Suppressor macrophage treated with lipopolysaccharide for 1 hour (primary cell): ENCODE data around the gene KRT37.
"Not testable (repeated sequence)": the region's sequence is repeated elsewhere in the genome, so short reads cannot be mapped to it uniquely, and the experiment has no call there.

Experiments used
- DNase-seq, 3 donors: peaks; one replicate each; pipeline ENCODE4 v3.0.0-alpha.2; 2020 to 2022

KRT37 gene

DNA sequence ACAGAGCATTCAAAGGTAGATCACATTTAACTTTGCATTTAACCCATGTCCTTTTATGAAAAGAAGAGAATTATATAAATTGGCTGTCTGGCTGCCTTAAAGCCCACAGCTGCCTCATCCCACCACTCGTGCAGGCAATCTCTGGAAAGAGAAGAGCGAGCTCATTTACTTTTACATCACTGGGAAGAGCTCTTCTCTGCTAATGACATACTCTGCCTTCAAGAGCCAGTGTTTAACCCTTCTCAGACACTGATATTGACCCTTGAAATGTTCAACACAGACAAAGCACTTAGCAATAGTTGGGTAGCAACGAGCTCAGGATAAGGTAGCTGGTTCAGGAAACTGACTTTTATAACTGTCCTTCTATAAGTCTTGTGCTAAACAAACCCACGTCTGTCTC lies 9.6 kb upstream of the KRT37 start:
- DNase-seq, result no peak

DNA sequence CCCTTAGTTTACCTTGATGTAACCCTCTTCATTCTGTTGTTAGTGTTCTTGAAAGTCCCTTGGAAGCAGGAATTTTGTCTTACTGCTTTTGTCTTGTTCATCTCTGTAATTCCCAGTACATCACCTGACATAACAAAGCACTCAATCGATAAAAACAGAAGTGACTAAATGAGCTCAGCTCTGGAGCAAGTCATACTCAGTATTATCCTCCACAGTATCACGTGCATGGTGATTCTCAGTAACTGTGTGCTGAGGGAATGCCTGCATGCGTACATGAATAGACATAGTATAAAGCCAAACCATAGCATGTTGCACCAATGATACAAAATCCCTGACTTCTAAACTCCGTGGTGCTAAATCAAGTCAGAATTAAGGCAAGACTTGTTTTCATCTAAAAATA lies 9.2 kb upstream of the KRT37 start:
- DNase-seq, result peak; percentile 13 to 36 (median 22)

DNA sequence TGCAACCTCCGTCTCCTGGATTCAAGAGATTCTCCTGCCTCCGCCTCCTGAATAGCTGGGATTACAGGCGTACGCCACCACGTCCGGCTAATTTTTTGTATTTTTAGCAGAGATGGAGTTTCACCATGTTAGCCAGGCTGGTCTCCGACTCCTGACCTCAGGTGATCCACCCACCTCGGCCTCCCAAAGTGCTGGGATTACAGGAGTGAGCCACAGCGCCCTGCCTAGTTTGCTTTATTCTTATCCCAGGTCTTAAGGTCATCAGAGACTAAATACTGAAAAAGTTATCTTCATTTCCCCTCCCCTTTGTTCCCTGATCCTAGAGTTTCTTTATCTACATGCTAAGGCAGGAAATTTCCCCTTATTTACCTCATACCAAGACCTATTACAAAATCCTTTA lies 6.0 kb upstream of the KRT37 start:
- DNase-seq, result not testable (repeated sequence)

DNA sequence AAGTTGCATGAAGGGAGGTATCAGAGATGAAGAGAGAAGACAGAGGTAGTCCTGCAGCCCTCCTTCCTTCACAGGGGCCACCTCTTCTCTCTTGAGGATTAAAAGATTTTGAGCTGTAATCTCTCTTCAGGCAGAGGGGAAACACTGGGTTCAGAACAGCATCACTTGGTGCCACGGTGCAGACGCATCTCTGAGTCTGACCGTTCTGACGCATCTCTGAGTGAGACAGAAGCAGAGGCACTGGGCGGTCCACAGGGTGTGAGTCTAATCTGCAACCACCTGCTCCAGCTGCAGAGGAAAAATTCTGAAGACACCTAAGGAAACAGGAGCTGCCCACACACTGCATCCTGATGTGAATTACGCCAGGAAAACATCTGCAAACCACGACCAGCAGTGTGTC lies 5.3 kb upstream of the KRT37 start:
- DNase-seq, result no peak

DNA sequence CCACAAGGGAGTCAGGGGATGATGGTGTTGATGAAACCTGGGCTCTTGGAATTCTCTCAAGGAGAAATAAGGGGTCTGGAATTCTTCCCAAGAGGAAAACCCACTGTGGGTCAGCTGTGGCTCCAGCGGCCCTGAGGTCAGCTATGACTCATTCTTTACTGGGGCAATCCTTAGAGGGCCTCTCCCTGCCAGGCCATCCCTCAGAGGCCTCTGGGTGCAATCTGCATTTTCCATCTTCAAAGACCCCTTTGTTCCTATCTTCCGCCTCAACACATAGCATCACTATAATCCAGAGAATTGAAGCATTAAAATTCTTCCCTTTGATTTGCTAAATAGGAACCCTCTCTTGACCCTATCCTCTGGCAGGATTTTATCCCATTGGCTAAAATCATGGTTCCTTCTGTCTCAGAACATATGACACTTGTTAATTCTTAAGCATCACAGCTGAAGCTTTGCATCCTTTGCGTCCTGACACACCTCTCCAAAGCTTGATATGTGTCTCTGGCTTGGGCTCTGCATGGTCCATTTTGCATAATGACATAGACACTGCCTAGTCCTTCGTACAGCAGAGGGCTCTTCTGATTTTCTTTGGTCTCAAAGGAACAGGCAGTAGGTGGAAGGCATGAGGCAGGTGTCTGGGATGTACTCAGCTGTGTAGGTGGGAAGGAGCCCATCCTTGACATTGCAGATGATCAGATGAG lies 4.4 kb upstream of the KRT37 start:
- peak in 1 of 3 donors; percentile 18 for DNase-seq

DNA sequence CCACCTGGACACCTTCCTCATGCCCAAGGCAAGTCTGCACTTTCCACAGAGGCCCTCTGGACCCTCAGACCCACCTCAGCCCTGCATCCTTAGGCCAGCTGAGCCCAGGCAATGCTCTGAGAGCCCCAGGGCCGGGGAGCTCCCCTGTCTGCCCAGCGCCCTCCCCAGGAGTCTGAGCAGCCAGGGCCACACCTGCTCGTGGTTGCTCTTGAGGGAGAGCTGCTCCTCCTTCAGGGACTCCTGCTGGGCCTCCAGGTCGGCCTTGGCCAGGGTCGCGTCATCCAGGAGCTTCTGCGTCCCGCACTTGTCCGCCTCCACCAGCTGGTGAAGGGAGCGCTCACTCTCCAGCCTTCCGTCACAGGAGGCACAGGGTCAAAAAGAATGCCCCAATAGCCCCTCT lies 1.8 kb downstream of the KRT37 start:
- DNase-seq, result not testable (repeated sequence)

DNA sequence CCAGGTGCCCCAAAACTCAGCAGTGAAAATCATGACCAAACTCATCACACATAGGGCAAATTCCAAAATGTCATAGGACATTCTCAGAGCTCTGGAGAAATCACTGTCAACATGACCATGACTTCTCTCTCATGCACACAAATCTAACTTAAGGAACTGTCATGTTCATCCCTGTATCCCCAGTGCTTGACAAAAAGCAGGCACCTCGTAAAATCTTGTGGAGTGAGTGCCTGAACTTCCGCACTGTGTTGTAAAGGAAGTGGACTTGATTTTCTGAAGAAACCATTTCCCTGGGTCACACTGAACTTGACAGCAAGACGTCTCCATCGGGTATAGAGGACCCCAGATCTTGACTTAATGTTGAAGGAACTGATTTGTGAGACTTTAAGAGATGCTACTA lies 2.8 kb downstream of the KRT37 start:
- DNase-seq, result no peak

DNA sequence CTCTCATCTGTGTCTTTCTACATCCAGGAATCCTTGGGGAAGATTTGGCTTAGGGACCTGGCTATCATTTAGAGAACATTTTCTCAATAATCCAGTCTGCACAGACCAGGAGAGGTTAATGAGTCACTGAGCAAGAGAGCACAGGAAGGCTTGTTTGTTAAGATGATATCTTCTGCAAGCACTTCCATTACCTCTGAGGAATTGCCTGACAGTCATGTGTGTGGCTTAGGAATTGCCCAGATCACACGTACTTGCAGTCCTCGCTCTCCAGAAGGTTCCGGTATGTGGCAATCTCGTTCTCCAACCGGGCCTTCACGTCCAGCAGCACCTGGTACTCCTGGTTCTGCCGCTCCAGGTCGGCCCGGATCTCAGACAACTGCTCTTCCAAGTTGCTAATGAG lies 3.3 kb downstream of the KRT37 start:
- DNase-seq, result no peak

DNA sequence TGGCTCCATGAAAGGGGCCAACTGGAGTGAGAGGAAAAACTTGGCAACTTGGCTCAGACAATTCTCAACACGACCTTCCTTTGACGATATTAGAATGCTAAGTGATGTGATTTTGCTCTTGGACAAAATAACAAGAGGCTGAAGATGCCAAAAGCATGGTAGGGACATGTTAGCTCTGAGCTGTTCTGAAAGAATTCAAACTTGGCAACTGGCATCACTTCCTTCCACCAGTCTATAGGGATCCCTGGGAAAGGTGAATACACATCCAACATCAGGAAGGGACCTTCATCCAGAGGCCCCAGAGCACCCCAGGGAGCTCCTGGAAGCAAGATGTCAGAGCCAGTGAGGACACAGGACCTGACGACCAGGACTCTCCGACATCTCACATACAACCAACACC lies 4.3 kb downstream of the KRT37 start:
- no peak for DNase-seq

DNA sequence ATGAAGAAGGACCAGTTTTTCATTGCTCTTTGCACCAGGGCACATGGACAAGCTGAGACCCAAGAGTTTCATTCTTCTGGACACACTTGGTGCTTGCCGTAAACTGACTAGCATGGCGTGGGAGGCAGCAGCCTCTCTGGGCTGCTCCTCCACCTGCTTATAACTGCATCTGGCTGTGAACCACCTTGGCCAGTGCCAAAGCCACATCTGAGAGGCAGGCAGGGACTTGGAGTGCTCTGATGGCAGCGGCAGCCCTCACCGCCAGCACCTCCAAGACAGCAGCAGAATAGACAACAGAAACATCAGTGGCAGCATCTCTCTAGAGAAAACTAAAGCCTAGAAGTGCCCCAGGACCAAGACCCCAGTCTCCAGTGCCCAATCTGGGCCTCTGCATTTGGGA lies 4.7 kb downstream of the KRT37 start:
- DNase-seq, result no peak

DNA sequence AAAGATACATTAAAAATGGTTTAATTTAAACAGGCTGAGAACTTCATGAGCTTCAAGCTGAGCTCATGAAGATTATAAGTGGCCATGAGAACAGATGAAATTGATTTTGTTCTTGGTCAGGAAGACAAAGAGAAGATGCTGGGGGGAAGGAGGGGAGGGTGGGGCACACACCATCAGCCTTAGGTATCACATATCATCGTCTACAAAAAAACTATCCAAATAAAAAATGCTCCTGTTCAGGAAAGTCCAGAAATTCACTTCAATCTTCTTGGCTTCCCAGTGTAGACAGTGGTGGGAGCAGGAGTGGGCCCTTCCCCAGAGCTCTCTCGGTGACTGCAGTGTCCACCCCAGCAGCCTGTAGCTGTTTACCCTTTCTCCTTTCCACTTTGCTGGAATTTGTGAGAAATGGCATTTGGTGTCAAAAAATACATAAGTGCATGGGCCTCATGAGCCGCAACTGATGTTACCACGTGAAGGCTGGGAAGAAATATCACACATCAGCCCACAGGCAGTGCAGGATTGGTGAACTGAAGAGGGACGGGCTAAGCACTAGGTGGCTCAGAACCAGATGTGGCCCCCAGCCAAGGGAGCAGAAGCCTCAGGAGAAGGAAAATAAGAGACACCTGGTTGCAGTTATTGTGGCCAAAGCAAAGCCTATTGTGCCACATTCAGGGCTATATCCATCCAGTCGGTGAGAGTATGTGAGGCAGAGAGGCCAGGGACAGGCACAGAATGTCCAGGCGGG lies 6.1 kb downstream of the KRT37 start:
- DNase-seq, result no peak

DNA sequence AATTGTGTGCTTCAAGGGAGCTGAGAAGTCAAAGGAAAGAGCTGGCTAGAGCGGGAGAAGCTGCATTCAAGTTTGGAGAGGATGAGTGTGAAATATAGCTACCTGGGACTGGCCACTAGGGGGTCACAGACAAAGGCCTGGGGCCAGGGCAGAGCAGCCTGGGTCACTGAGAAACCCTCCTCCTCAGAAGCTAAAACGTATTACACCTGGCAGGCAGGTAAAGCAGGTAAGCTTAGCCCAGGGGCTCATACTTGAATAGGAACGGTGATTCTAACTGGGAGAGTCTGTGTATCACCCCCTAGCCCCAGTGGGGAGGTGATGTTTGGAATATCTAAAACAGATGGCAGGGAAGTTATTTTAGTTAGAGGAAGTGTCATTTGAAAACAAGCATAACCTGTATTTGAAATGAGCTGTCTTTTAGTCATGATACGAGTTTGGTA lies 6.8 kb downstream of the KRT37 start:
- DNase-seq, result peak in 2 of 3 donors; percentile 17

DNA sequence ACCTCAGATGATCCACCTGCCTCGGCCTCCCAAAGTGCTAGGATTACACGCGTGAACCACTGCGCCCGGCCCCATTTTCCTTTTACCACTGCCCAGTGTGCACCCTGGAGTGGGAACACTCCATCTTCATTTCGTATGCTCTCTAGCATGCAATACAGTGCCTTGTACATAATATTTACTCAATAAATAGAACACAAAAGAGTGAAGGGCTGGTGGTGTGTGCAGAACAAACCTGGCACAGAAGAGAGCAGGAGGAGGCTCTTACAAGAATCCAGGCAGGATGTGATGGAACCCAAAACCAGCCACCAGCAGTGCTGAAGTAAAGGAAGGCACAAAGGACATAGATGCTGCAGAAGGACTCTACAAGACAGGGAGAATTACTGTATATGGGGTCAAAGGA lies 7.3 kb downstream of the KRT37 start:
- DNase-seq, result no peak

DNA sequence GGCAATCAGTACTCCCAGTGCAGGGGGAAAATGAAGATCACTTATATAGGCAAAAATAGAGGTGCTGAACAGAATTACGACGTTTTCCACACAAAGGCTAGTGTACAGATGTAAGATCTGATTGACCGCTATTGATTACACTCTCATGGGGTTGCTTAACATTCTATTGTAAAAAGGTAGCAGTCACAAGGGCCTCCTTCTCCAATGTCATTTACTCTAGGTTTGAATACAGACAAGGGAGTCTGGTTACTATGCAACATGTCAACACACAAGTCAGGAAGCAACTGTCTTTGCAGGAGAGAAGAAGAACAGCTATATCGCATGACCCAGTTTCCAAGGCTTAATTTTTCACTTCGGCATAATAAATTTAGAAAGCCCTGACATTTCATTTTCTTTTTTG lies 7.9 kb downstream of the KRT37 start:
- DNase-seq, result no peak

DNA sequence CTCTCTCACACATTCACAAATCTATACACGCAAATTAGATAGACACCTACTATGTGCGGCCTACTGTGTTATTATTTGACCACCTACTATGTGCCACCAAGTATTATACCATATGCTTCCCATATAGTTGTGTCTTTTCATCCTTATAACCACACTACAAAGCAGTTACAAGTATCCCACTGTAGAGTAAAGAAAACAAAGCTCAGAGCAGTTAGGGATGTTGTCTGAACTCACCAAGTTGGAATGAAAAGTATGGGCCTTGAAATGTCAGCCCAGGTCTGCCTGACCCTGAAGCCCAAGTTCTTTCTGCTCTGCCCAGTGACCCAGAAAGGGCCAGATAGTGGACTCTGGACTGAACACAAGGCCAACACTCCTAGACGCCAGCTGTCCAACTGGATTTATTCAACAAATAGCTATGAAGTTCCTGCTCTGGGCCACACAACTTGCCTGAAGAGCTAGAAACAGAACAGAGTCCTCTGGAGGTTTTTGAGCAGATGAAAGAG lies 8.5 kb downstream of the KRT37 start:
- DNase-seq, result no peak

DNA sequence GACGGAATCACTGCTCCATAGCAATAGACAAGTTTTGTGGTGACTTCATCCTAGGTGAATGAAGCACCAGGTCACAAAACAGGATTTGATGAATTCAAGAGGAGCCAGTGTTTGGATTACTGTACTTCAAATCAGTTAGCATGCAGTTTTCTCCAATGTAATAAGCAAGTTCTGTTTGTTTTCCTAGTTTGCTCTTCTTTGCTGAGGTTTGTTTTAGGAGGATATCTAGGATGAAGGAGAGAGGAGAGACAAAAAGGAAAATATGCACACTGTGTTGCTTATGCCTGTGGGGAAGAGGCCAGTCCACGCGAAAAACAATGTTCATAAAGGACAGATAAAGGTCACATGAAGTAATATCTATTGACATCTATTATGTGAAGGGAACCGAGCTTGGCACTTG lies 9.0 kb downstream of the KRT37 start:
- DNase-seq, result no peak

DNA sequence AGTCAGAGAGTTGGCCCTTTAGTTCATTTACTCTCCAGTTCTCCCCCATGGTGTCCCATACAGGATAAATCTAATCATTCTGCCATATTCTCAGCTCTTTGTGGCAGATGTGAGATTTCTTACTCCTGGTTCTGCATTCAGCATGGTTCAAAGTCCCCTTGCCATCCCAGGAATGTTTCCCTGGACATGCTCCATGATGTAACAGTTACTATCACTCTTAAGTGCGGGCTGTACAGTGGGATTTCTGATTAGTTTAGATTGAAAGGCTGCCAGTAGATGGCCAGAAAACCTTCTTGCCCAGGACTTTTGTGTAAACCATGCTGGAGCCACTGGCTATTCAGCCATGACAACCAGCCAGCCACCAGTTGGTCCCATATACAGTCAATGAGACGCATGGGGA lies 10.4 kb downstream of the KRT37 start:
- DNase-seq, result no peak

DNA sequence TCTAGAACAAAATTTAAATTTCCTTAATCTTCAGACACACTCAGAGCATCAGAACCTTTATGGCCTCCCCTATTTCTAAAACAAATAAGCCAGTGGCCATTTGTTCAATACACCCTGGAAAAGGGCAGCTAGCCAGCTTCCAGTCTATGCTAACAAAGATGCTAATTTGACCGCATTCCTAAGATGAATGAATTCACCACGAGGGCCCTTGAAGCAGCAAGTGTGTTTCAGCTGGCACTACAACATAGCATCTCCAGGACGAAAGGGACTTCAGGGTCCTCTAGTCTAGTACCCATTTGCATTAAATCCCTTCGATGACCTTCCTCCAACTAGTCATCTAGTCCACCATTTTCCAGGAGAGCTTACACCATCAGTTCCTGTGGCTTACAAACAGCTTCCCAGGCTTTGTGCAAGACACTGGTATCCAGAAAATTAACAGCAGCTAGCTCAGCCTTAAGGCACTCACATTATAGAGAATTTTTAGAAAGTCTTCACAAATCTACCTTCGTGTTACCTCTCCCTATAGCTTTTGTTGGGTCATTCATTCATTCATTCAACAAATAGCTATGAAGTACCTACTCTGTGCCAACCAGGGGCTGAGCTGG lies 10.9 kb downstream of the KRT37 start:
- no peak for DNase-seq

DNA sequence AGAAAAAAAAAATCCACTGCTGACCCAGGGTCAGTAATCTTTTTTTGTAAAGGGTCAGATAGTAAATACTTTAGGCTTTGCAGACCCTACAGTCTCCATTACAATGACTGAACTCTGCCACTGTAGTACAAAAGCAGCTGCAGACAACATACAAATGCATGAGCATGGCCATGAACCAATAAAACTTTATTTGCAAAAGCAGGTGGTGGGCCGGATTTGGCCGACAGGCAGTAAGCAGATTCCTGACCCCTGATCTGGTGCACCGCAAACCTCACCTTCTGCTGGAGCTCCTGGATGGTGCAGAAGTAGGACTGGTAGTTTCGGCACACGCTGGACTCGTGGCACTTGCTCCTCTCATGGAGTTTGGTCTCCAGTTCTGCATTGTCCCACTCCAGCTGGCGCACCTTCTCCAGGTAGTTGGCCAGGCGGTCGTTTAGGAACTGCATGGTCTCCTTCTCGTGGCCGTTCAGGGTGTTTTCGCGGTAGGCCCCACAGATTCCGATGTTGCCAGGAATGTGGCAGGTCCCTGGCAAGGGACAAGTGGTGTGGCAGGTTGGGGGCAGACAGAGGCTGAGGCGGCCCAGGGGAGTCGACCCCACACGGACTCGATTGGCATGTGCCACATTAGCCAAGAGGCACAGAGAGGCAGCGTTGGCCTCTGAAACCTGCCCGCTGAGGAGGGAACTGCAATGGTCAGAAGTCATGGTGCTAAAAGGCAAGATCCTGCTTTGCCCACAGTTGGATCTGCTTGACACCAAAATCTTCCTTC lies 13.1 kb downstream of the KRT37 start:
- DNase-seq, result no peak

DNA sequence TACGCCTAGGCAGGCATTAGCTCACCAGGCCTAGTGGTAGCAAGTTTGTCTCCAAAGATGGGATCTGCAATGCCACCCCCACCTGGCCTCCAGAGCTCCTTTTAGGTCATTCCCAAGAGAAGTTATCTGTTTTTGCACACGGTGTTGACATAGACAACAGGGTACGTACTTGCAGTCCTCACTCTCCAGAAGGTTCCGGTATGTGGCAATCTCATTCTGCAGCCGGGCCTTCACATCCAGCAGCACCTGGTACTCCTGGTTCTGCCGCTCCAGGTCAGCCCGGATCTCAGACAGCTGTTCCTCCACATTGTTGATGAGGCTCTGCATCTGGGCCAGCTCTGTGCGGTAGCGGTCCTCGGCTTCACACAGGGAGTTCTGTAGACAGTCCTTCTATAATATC lies 17.2 kb downstream of the KRT37 start:
- DNase-seq, result no peak

DNA sequence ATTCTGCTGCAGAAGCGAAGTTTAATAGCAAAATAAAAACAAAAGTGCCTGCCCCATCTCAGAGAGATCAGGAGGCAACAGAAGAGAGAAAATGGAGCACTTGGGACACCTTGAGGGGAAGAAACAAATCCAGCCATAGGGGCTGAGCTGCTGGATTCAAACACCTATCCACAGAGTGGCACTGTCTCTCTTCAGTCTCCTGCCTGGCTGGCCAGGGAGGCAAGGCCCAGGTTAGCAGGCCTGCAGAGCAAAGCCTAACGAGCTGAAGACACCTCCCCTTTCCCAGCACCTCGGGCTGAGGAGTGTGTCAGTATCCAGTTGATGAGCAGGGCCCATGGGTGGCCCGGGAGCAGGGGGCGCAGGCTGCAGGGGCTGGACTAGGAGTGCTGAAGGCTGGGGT lies 18.2 kb downstream of the KRT37 start:
- DNase-seq, result no peak

DNA sequence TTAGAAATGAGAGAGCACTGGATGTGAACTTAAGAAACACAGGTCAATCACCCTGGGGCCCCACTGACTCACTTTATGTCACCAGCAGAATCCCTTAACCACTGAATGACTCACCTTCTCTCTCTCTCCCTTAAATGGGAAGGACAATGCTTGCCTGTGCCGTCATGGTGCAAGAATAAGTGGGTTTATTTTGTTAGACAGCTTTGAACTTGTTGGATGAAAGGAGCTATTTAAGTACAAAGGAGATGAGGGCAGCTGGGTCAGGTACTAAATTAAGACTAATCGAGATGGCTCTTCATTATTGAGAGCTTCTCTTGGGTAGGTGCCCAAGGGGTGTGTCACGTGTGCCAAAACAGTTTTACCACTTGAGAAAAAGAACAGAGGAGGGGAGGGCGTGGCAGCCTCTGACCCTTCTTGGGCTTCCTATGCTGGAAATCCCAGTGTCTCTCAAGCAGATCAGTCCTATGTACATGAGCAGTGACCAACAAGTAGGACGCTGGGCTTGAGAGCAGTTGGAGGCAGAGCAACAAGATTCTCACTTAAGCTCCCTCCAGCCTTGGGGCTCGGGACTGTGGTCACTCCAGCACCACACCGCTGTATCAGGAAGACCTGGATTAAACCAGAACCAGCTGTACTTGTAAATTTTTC lies 20.2 kb downstream of the KRT37 start:
- peak; percentile 75 to 84 (median 79) for DNase-seq
